Embryonic facial prominence (tissue), 1 donor: ENCODE data around the gene SNX25.
A peak's percentile ranks its signal among the peaks of the same experiment; 100 is the strongest.

Source experiments
- DNase-seq: peaks from one replicate; pipeline ENCODE4 v3.0.0-alpha.2; 2016; ENCODE audit errors: extremely low spot score

SNX25 gene

GRCh38 chr4:185379326-185380295 lies 170.2 kb downstream of the SNX25 start:
- no peak for DNase-seq

GRCh38 chr4:185380320-185380719 lies 170.9 kb downstream of the SNX25 start:
- no peak for DNase-seq

- no peak for DNase-seq
Observed at GRCh38 chr4:185381288-185382196, 172.1 kb downstream of the SNX25 start.

GRCh38 chr4:185382754-185383153 lies 173.4 kb downstream of the SNX25 start:
- no peak for DNase-seq

GRCh38 chr4:185383451-185383850 lies 174.1 kb downstream of the SNX25 start:
- no peak for DNase-seq

- no peak for DNase-seq
Observed at GRCh38 chr4:185384061-185384460, 174.7 kb downstream of the SNX25 start.

- no peak for DNase-seq
Observed at GRCh38 chr4:185384930-185385331, 175.5 kb downstream of the SNX25 start.

- DNase-seq = no peak
Observed at GRCh38 chr4:185387957-185388356, 178.6 kb downstream of the SNX25 start.

GRCh38 chr4:185390941-185391340 lies 181.5 kb downstream of the SNX25 start:
- DNase-seq = no peak

- DNase-seq = no peak
Observed at GRCh38 chr4:185392156-185392555, 182.8 kb downstream of the SNX25 start.

- peak; percentile 33 for DNase-seq
Observed at GRCh38 chr4:185394568-185395237, 185.3 kb downstream of the SNX25 start.

- DNase-seq = peak; percentile 88
Observed at GRCh38 chr4:185395238-185395955, 186.0 kb downstream of the SNX25 start, which contains the start of gene LRP2BP. Gene LRP2BP (minus strand): TSS chr4:185395924. CDS start chr4:185378186, 17,738 bp downstream.

GRCh38 chr4:185395956-185396723 lies 186.7 kb downstream of the SNX25 start:
- DNase-seq = peak; percentile 97

- DNase-seq = no peak
Observed at GRCh38 chr4:185396724-185397385, 187.5 kb downstream of the SNX25 start, which contains the start of gene ANKRD37. Gene ANKRD37 (plus strand): TSS chr4:185396841. CDS start chr4:185396924, 83 bp downstream.

GRCh38 chr4:185398618-185399017 lies 189.2 kb downstream of the SNX25 start:
- no peak for DNase-seq

- DNase-seq = no peak
Observed at GRCh38 chr4:185399466-185399865, 190.1 kb downstream of the SNX25 start.

- DNase-seq = no peak
Observed at GRCh38 chr4:185404031-185404430, 194.6 kb downstream of the SNX25 start.

GRCh38 chr4:185405296-185405999 lies 196.1 kb downstream of the SNX25 start:
- no peak for DNase-seq

GRCh38 chr4:185408432-185408831 lies 199.0 kb downstream of the SNX25 start:
- DNase-seq = no peak
